HG03460 (cell line): ENCODE measurements around the gene YY1AP1.
"Not testable (repeated sequence)": the region's sequence is repeated elsewhere in the genome, so short reads cannot be mapped to it uniquely, and the experiment has no call there.

ENCODE experiments used
- ATAC-seq: cut with Tn5 transposase; IDR thresholded peaks from one replicate; pipeline ENCODE4 v1.9.1; 2021; ENCODE audit not compliant: unreplicated experiment

Gene YY1AP1

GRCh38 chr1:155688324-155689080 lies at the start of gene YY1AP1:
Gene YY1AP1, minus strand, starts transcription at chr1:155688774. Its CDS starts 8,338 bp downstream, at chr1:155680436.
- peak; percentile 75 for ATAC-seq

GRCh38 chr1:155729031-155729898 lies 40.7 kb upstream of the YY1AP1 start:
- ATAC-seq: no peak

- no peak for ATAC-seq
These were observed 36.6 kb upstream of the YY1AP1 start for GRCh38 chr1:155725142-155725541.

- ATAC-seq: no peak
These were observed 31.1 kb upstream of the YY1AP1 start for GRCh38 chr1:155719703-155720102.

- not testable (repeated sequence) for ATAC-seq
These were observed 30.0 kb upstream of the YY1AP1 start for GRCh38 chr1:155718524-155719115.

- ATAC-seq: no peak
These were observed 28.5 kb upstream of the YY1AP1 start for GRCh38 chr1:155717041-155717440.

GRCh38 chr1:155715777-155716176 lies 27.2 kb upstream of the YY1AP1 start:
- no peak for ATAC-seq

- ATAC-seq: not testable (repeated sequence)
These were observed 26.5 kb upstream of the YY1AP1 start for GRCh38 chr1:155715056-155715455.

- no peak for ATAC-seq
These were observed 24.5 kb upstream of the YY1AP1 start for GRCh38 chr1:155713075-155713474.

GRCh38 chr1:155712636-155713035 lies 24.1 kb upstream of the YY1AP1 start:
- ATAC-seq: not testable (repeated sequence)

- ATAC-seq: not testable (repeated sequence)
These were observed 22.9 kb upstream of the YY1AP1 start for GRCh38 chr1:155711457-155711856.

- ATAC-seq: no peak
These were observed 20.8 kb upstream of the YY1AP1 start for GRCh38 chr1:155709391-155709790.

- no peak for ATAC-seq
These were observed 17.6 kb upstream of the YY1AP1 start for GRCh38 chr1:155706139-155706538.

GRCh38 chr1:155704414-155704813 lies 15.8 kb upstream of the YY1AP1 start:
- ATAC-seq: not testable (repeated sequence)

GRCh38 chr1:155703216-155703615 lies 14.6 kb upstream of the YY1AP1 start:
- ATAC-seq: no peak

GRCh38 chr1:155701675-155702074 lies 13.1 kb upstream of the YY1AP1 start:
- ATAC-seq: not testable (repeated sequence)

- ATAC-seq: not testable (repeated sequence)
These were observed 10.5 kb upstream of the YY1AP1 start for GRCh38 chr1:155699062-155699461.

- ATAC-seq: no peak
These were observed 9.9 kb upstream of the YY1AP1 start for GRCh38 chr1:155698382-155699038.

- not testable (repeated sequence) for ATAC-seq
These were observed 9.0 kb upstream of the YY1AP1 start for GRCh38 chr1:155697616-155698015.

GRCh38 chr1:155697046-155697445 lies 8.5 kb upstream of the YY1AP1 start:
- no peak for ATAC-seq

- ATAC-seq: no peak
These were observed 8.0 kb upstream of the YY1AP1 start for GRCh38 chr1:155696524-155696923.
